GM19238 (cell line): ENCODE measurements around the gene KIRREL2.

Experiments
- DNase-seq: peaks from one replicate; pipeline ENCODE4 v3.0.0; 2011; ENCODE audit warnings: low spot score; ENCODE audit not compliant: insufficient read length

The KIRREL2 gene

DNA sequence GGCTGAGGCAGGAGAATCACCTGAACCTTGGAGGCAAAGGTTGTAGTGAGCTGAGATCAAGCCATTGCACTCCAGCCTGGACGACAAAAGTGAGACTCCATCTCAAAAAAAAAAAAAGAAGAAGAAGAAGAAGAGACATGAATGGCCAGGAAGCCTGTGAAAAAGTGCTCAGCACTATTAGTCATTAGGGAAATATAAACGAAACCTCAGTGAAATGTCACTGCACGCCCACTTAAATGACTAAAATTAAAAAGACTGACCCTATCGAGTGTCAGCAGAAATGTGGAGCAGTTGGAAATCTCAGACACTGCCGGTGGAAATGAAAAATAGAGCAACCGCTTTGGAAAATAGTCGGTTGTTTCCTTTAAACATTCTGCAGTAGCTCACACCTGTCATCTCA, 56.9 kb downstream of the KIRREL2 start:
- no peak for DNase-seq

DNA sequence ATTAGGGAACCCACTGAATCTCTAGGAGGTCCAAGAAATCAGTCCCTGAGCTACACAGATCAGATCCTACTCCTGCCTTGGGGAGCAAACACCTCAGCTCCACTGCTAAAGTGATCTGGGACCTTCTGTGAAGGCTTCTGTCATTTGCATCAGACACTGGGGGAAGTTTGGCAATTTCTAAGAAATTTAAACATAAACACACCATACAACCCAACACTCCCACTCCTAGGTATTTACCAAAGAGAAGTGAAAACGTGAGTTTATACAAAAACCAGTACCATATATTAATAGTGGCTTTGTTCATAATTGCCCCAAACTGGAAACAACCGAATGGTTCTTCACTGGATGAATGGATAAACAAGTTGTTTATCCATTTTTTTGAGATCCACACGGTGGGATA, 58.7 kb downstream of the KIRREL2 start:
- DNase-seq, result no peak
